ENCODE measurements around the gene ANOS1.

- no peak for TF ChIP-seq ZNF274 (IDR thresholded peaks at IDR 0.05; ENCODE audit: low read depth, low read length)
- TF ChIP-seq YY1 (IDR thresholded peaks at IDR 0.05; ENCODE audit: insufficient read depth, insufficient read length) = no peak
- no peak for TF ChIP-seq SUZ12 (IDR thresholded peaks at IDR 0.05; ENCODE audit: extremely low read depth, insufficient read depth, insufficient read length)
Measured at GRCh38 chrX:8629871-8630270, 102.1 kb downstream of the ANOS1 start.
